ENCODE measurements around the gene CREG2.
"Not testable (repeated sequence)": the region's sequence is repeated elsewhere in the genome, so short reads cannot be mapped to it uniquely, and the experiment has no call there.

The CREG2 gene

DNA sequence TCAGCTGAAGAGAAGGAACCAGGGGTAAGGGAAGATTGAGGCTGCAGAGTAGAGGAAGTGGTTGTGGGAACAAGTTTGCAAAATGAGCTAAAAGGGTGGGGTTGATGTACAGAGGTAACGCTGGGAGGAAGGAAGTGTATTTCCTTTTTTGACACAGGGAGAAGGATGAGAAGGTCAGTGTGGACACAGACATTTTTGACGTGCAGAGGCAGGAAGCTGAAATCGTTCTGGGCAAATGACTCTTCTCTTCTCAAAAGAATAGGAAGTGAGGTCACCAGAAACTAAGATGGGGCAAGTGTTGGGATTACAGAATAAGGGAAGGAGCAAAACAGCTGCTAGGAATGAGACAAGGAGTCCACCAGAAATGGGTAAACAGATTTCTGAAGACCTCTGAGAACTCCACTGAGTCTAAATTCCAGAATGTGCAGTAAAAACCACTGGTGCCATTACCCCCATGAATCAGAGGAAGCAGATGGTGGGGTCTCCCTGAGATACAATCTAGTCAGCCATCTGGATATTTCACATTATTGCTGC lies 58.8 kb downstream of the CREG2 start:
- H3K4me3 ChIP-seq (ENCODE audit: low read depth, low read length) = no peak overlapping the region
- TF ChIP-seq CTCF (IDR thresholded peaks at IDR 0.05; ENCODE audit: borderline replicate concordance, insufficient read depth, low read depth, low read length) = no peak

GRCh38 chr2:101327863-101328394 lies 59.4 kb downstream of the CREG2 start:
- no peak for TF ChIP-seq CTCF (IDR thresholded peaks at IDR 0.05; ENCODE audit: borderline replicate concordance, insufficient read depth, low read depth, low read length)
- H3K4me3 ChIP-seq (ENCODE audit: low read depth, low read length) = no peak overlapping the region

- no peak for TF ChIP-seq CTCF (IDR thresholded peaks at IDR 0.05; ENCODE audit: borderline replicate concordance, insufficient read depth, low read depth, low read length)
- H3K4me3 ChIP-seq (ENCODE audit: low read depth, low read length) = no peak overlapping the region
Measured at GRCh38 chr2:101325425-101325824, 61.9 kb downstream of the CREG2 start.

DNA sequence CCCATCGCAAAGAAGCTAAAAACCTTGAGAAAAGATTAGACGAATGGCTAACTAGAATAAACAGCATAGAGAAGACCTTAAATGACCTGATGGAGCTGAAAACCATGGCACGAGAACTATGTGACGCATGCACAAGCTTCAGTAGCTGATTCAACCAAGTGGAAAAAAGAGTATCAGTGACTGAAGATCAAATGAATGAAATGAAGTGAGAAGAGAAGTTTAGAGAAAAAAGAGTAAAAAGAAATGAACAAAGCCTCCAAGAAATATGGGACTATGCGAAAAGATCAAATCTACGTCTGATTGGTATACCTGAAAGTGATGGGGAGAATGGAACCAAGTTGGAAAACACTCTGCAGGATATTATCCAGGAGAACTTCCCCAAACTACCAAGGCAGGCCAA lies 70.7 kb downstream of the CREG2 start:
- not testable (repeated sequence) for H3K4me3 ChIP-seq (ENCODE audit: low read depth, low read length)

GRCh38 chr2:101311696-101312017 lies 75.6 kb downstream of the CREG2 start:
- H3K4me3 ChIP-seq (ENCODE audit: low read depth, low read length) = no peak overlapping the region
- no peak for TF ChIP-seq CTCF (IDR thresholded peaks at IDR 0.05; ENCODE audit: borderline replicate concordance, insufficient read depth, low read depth, low read length)

- H3K4me3 ChIP-seq (ENCODE audit: low read depth, low read length) = no peak overlapping the region
- TF ChIP-seq CTCF (IDR thresholded peaks at IDR 0.05; ENCODE audit: borderline replicate concordance, insufficient read depth, low read depth, low read length) = no peak
Measured at GRCh38 chr2:101310834-101311695, 76.2 kb downstream of the CREG2 start.

DNA sequence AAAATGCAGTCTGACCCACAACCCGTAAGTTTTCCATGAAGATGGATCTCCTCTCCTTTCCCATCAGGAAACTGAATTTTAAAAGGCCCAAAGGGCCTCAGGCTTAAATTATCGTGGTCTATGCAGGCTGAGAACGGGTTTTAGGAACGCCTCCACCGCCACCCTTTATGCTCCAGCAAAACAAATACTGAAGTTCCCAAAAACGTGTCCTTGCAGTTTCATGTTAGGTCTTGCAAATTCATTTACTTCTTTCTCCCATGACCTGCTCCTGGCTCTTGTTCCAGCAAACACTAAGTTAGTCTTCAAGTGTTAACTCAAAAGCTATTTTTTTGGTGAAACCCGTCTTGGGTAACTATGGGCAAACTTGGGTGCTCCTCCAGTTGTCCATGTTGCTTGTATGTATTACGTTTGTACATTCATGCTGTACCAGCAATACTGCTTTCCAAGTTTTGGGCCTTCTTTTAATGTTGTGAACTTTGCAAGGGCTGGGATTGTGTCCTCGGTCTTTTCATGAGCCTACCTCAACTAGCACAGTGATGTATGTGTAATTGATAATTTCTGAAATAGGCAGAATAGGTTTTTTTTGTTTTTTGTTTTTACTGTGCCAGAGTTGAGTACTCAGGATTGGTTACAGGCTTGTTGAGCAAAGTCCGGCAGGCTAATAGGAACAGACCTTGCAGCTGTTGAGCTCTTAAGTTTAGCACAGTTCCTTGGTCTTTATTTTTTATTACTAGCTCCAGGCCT lies 77.0 kb downstream of the CREG2 start:
- TF ChIP-seq CTCF (IDR thresholded peaks at IDR 0.05; ENCODE audit: borderline replicate concordance, insufficient read depth, low read depth, low read length) = no peak
- H3K4me3 ChIP-seq (ENCODE audit: low read depth, low read length) = no peak overlapping the region
